H1 (cell line): ENCODE measurements around the gene EXO1. TPM values are rescaled to one million over a fixed set of nuclear protein-coding genes. Genes with fewer than 3 reads are reported as not detected.

Experiments used
- BRCA1 ChIP-seq: IDR thresholded peaks from 2 replicates; pipeline ENCODE4 v1.6.1; 2012; ENCODE audit warnings: low read depth, low read length, improper control_type of control experiment
- CHD7 ChIP-seq: fragments of 300-600 bp; sonication (generic); IDR thresholded peaks from 2 replicates; pipeline ENCODE4 v1.7.1; 2012; ENCODE audit warnings: low read length, moderate library complexity, mild to moderate bottlenecking, inconsistent platforms; ENCODE audit not compliant: insufficient replicate concordance
- EZH2 ChIP-seq: fragments of 200-600 bp; sonication (generic); IDR thresholded peaks from 2 replicates; pipeline ENCODE4 v1.7.1; 2012; ENCODE audit warnings: low read depth, mild to moderate bottlenecking, moderate library complexity, low read length, inconsistent platforms; ENCODE audit not compliant: severe bottlenecking
- GABPA ChIP-seq: IDR thresholded peaks from 2 replicates; pipeline ENCODE4 v1.6.1; 2011; ENCODE audit warnings: mild to moderate bottlenecking, low read length, moderate library complexity, borderline replicate concordance; ENCODE audit not compliant: insufficient read depth
- GTF2F1 ChIP-seq: IDR thresholded peaks from 2 replicates; pipeline ENCODE4 v1.6.1; 2012; ENCODE audit warnings: low read depth, low read length, improper control_type of control experiment, borderline replicate concordance
- JUN ChIP-seq: IDR thresholded peaks from 2 replicates; pipeline ENCODE4 v1.6.1; 2011; ENCODE audit warnings: low read depth, mild to moderate bottlenecking, improper control_type of control experiment, low read length
- JUND ChIP-seq: IDR thresholded peaks from 2 replicates; pipeline ENCODE4 v1.6.1; 2011; ENCODE audit warnings: mild to moderate bottlenecking, improper control_type of control experiment, low read length
- KDM4A ChIP-seq: IDR thresholded peaks from one replicate; pipeline ENCODE4 v1.7.1; 2012; ENCODE audit warnings: low read depth, mild to moderate bottlenecking, moderate library complexity, low read length, inconsistent platforms; ENCODE audit not compliant: severe bottlenecking
- POLR2A ChIP-seq, 2 experiments: IDR thresholded peaks; 1 replicate in 1 of 2; 2 replicates in 1 of 2; pipeline ENCODE4 v1.6.1; 2011; ENCODE audit warnings: low read depth in 2 of 2, low read length in 2 of 2, mild to moderate bottlenecking in 2 of 2; ENCODE audit errors: control extremely low read depth in 1 of 2
- POU5F1 ChIP-seq: IDR thresholded peaks from 2 replicates; pipeline ENCODE4 v1.6.1; 2011; ENCODE audit warnings: low read depth, mild to moderate bottlenecking, low read length, moderate library complexity
- SAP30 ChIP-seq: fragments of 300-600 bp; sonication (generic); IDR thresholded peaks from 2 replicates; pipeline ENCODE4 v1.7.1; 2012; ENCODE audit warnings: low read length, moderate library complexity, mild to moderate bottlenecking, inconsistent platforms; ENCODE audit not compliant: insufficient read depth, insufficient replicate concordance
- SUZ12 ChIP-seq: fragments of 200-600 bp; sonication (generic); IDR thresholded peaks from 2 replicates; pipeline ENCODE4 v1.6.1; 2012; ENCODE audit warnings: mild to moderate bottlenecking, inconsistent platforms, low read length, moderate library complexity, mixed read lengths
- TBP ChIP-seq: IDR thresholded peaks from 2 replicates; pipeline ENCODE4 v1.6.1; 2011; ENCODE audit warnings: low read depth, low read length, improper control_type of control experiment
- polyA plus RNA-seq, 7 experiments: library from polyadenylated mRNA; depleted of rRNA in 3 of 7; stranded (reverse) in 5 of 7; unstranded in 2 of 7; fragments of >200 nt in 5 of 7; fragments of 200-250 nt in 2 of 7; gene quantifications; 1 replicate in 5 of 7; 2 replicates in 1 of 7; 4 replicates in 1 of 7; pipeline versions ENCODE4 v1.2.1 to v1.2.3, GENCODE V29; 2011 to 2013; ENCODE audit warnings: missing spikeins in 2 of 7, mixed read lengths in 2 of 7
- total RNA-seq: library from RNA; stranded (reverse); fragmentation: NEBNext Ultra II Directional; extraction: Animal tissue kit (Norgen Biotek cat#: 25700); gene quantifications from 2 replicates; pipeline ENCODE4 v1.2.1, GENCODE V29; 2021

EXO1 gene
- total and polyA plus RNA-seq, 2 of the 8 experiments (the other 6 are each of a cell fraction or from before 2014, with no cell fraction given): 9.2 to 43.0 TPM

- no peak for TF ChIP-seq CHD7
- no peak for TF ChIP-seq GTF2F1
- no peak for TF ChIP-seq POU5F1
- TF ChIP-seq POLR2A (IDR thresholded peaks at IDR 0.05; ENCODE audit: control extremely low read depth in 1 of 2, low read depth in 2 of 2, low read length in 2 of 2): no peak
- no peak for TF ChIP-seq JUN
- no peak for TF ChIP-seq TBP
- no peak for TF ChIP-seq JUND
- TF ChIP-seq EZH2: no peak
- no peak for TF ChIP-seq GABPA
- no peak for TF ChIP-seq BRCA1
- no peak for TF ChIP-seq KDM4A
- TF ChIP-seq SAP30: no peak
- no peak for TF ChIP-seq SUZ12
Observed at GRCh38 chr1:241849345-241849695, 1.3 kb downstream of the EXO1 start (continued).
